ENCODE results near the gene MVB12A. TPM values are rescaled to one million over a fixed set of nuclear protein-coding genes. Genes with fewer than 3 reads are reported as not detected.
A peak's percentile ranks its signal among the peaks of the same experiment; 100 is the strongest.

The MVB12A gene
- total and polyA plus RNA-seq, 2 experiments from 2014 or later: 130 to 148 TPM

GRCh38 chr19:17391371-17392151, 28.3 kb upstream of the MVB12A start:
- TF ChIP-seq CTCF (IDR thresholded peaks at IDR 0.05; ENCODE audit: low read depth, low read length): no peak
- H3K9me3 ChIP-seq (ENCODE audit: low read depth): no peaks in the 10 kb centered on the region
- H3K27ac ChIP-seq: peak overlapping the region; percentile 62
- H3K4me1 ChIP-seq (ENCODE audit: low read depth): peaks cover 5% of the 10 kb centered on the region
- peak overlapping the region; percentile 21 for H3K4me3 ChIP-seq
- H3K27me3 ChIP-seq: no peaks in the 10 kb centered on the region
- H3K36me3 ChIP-seq: no peaks in the 10 kb centered on the region
- DNase-seq (ENCODE audit: low read depth in 1 of 2, low spot score in 1 of 2): peak in 1 of 2 donors; percentile 42

- no peak overlapping the region for H3K4me3 ChIP-seq
- no peaks in the 10 kb centered on the region for H3K36me3 ChIP-seq
- no peaks in the 10 kb centered on the region for H3K9me3 ChIP-seq (ENCODE audit: low read depth)
- no peak overlapping the region for H3K27ac ChIP-seq
- no peaks in the 10 kb centered on the region for H3K27me3 ChIP-seq
- H3K4me1 ChIP-seq (ENCODE audit: low read depth): peaks cover 5% of the 10 kb centered on the region
- no peak for DNase-seq (ENCODE audit: low read depth in 1 of 2, low spot score in 1 of 2)
- TF ChIP-seq CTCF (IDR thresholded peaks at IDR 0.05; ENCODE audit: low read depth, low read length): no peak
These were observed 26.8 kb upstream of the MVB12A start for GRCh38 chr19:17393002-17393401.

- Histone ChIP-seq H3K4me1 (ENCODE audit: low read depth) (peaks cover 5% of the 10 kb centered on the region), H3K9me3 (ENCODE audit: low read depth) (no peaks in the 10 kb centered on the region), H3K27ac (no peak within 1 kb of the TSS), H3K27me3 (no peaks in the 10 kb centered on the region), H3K36me3 (no peaks in the 10 kb centered on the region), H3K4me3 (no peak within 1 kb of the TSS)
- TF ChIP-seq CTCF (IDR thresholded peaks at IDR 0.05; ENCODE audit: low read depth, low read length): no peak
- DNase-seq (ENCODE audit: low read depth in 1 of 2, low spot score in 1 of 2): no peak
These were observed 25.9 kb upstream of the MVB12A start, which contains the start of gene CCDC194 for GRCh38 chr19:17393914-17394313. CCDC194 (minus strand) TSS chr19:17394196; CDS start chr19:17394158, 38 bp downstream.

- TF ChIP-seq CTCF (IDR thresholded peaks at IDR 0.05; ENCODE audit: low read depth, low read length): peak; percentile 82
- peak; percentile 51 to 84 for DNase-seq (ENCODE audit: low read depth in 1 of 2, low spot score in 1 of 2)
- Histone ChIP-seq H3K27me3 (no peaks in the 10 kb centered on the region), H3K4me1 (ENCODE audit: low read depth) (peaks cover 5% of the 10 kb centered on the region), H3K36me3 (no peaks in the 10 kb centered on the region), H3K27ac (peak overlapping the region; percentile 39), H3K4me3 (no peak overlapping the region), H3K9me3 (ENCODE audit: low read depth) (no peaks in the 10 kb centered on the region)
These were observed 24.9 kb upstream of the MVB12A start for GRCh38 chr19:17394891-17395415.

- TF ChIP-seq CTCF (IDR thresholded peaks at IDR 0.05; ENCODE audit: low read depth, low read length): no peak
- H3K9me3 ChIP-seq (ENCODE audit: low read depth): no peaks in the 10 kb centered on the region
- no peak overlapping the region for H3K4me3 ChIP-seq
- no peak for DNase-seq (ENCODE audit: low read depth in 1 of 2, low spot score in 1 of 2)
- H3K36me3 ChIP-seq: no peaks in the 10 kb centered on the region
- no peak overlapping the region for H3K27ac ChIP-seq
- no peaks in the 10 kb centered on the region for H3K4me1 ChIP-seq (ENCODE audit: low read depth)
- no peaks in the 10 kb centered on the region for H3K27me3 ChIP-seq
These were observed 20.8 kb upstream of the MVB12A start for GRCh38 chr19:17398902-17399527.

Data from cardiac muscle cell (in vitro differentiated cells and primary cell).